ENCODE measurements around the gene SRP72. TPM values are rescaled to one million over a fixed set of nuclear protein-coding genes. Genes with fewer than 3 reads are reported as not detected.
A peak's percentile ranks its signal among the peaks of the same experiment; 100 is the strongest.
"Not testable (repeated sequence)": the region's sequence is repeated elsewhere in the genome, so short reads cannot be mapped to it uniquely, and the experiment has no call there.

Gene SRP72
- polyA plus RNA-seq, 2 donors = 22.6 to 28.8 TPM

- no peaks in the 10 kb centered on the region for H3K9me3 ChIP-seq (ENCODE audit: control insufficient read depth in 2 of 2, insufficient read depth in 1 of 2, low read depth in 1 of 2, low read length in 1 of 2)
- H3K27me3 ChIP-seq (ENCODE audit: control insufficient read depth in 1 of 2, insufficient read depth in 2 of 2, low read length in 2 of 2) = no peaks in the 10 kb centered on the region
- peak within 1 kb of the TSS; percentile 73 to 76 for H3K4me3 ChIP-seq (ENCODE audit: low read depth in 1 of 2, low read length in 2 of 2)
- 0 to 1% methylated on average over 54 to 61 of the region's 61 CpGs for WGBS, 2 donors
- no peaks in the 10 kb centered on the region for H3K36me3 ChIP-seq (ENCODE audit: control insufficient read depth in 2 of 2, insufficient read depth in 2 of 2, low read length in 1 of 2)
- peak within 1 kb of the TSS; percentile 97 for H3K27ac ChIP-seq (ENCODE audit: low read depth in 2 of 2, low read length in 1 of 2)
- peaks cover 0 to 3% of the 10 kb centered on the region in 2 donors for H3K4me1 ChIP-seq (ENCODE audit: control insufficient read depth in 2 of 2, insufficient read depth in 2 of 2, low read length in 1 of 2)
Observed at GRCh38 chr4:56435140-56435926, 32.1 kb upstream of the SRP72 start, which contains the start of gene PPAT. PPAT (minus strand) TSS chr4:56435615; CDS start chr4:56435477, 138 bp downstream.

- Histone ChIP-seq H3K36me3 (ENCODE audit: control insufficient read depth in 2 of 2, insufficient read depth in 2 of 2, low read length in 1 of 2) (no peaks in the 10 kb centered on the region), H3K4me3 (ENCODE audit: low read depth in 1 of 2, low read length in 2 of 2) (no peak overlapping the region), H3K4me1 (ENCODE audit: control insufficient read depth in 2 of 2, insufficient read depth in 2 of 2, low read length in 1 of 2) (peaks cover 0 to under 1% of the 10 kb centered on the region in 2 donors), H3K27ac (ENCODE audit: low read depth in 2 of 2, low read length in 1 of 2) (no peak overlapping the region), H3K9me3 (ENCODE audit: control insufficient read depth in 2 of 2, insufficient read depth in 1 of 2, low read depth in 1 of 2, low read length in 1 of 2) (no peaks in the 10 kb centered on the region), H3K27me3 (ENCODE audit: control insufficient read depth in 1 of 2, insufficient read depth in 2 of 2, low read length in 2 of 2) (no peaks in the 10 kb centered on the region)
- 90 to 94% methylated on average over 2 of the region's 2 CpGs for WGBS, 2 donors
Observed at GRCh38 chr4:56438766-56439165, 28.7 kb upstream of the SRP72 start.

- no peaks in the 10 kb centered on the region for H3K36me3 ChIP-seq (ENCODE audit: control insufficient read depth in 2 of 2, insufficient read depth in 2 of 2, low read length in 1 of 2)
- H3K9me3 ChIP-seq (ENCODE audit: control insufficient read depth in 2 of 2, insufficient read depth in 1 of 2, low read depth in 1 of 2, low read length in 1 of 2) = no peaks in the 10 kb centered on the region
Observed at GRCh38 chr4:56440983-56441382, 26.4 kb upstream of the SRP72 start.

GRCh38 chr4:56444719-56445118, 22.7 kb upstream of the SRP72 start:
- Histone ChIP-seq H3K4me3 (ENCODE audit: low read depth in 1 of 2, low read length in 2 of 2) (no peak overlapping the region), H3K27ac (ENCODE audit: low read depth in 2 of 2, low read length in 1 of 2) (no peak overlapping the region), H3K4me1 (ENCODE audit: control insufficient read depth in 2 of 2, insufficient read depth in 2 of 2, low read length in 1 of 2) (no peaks in the 10 kb centered on the region), H3K27me3 (ENCODE audit: control insufficient read depth in 1 of 2, insufficient read depth in 2 of 2, low read length in 2 of 2) (no peaks in the 10 kb centered on the region), H3K36me3 (ENCODE audit: control insufficient read depth in 2 of 2, insufficient read depth in 2 of 2, low read length in 1 of 2) (no peaks in the 10 kb centered on the region), H3K9me3 (ENCODE audit: control insufficient read depth in 2 of 2, insufficient read depth in 1 of 2, low read depth in 1 of 2, low read length in 1 of 2) (no peaks in the 10 kb centered on the region)
- 87 to 90% methylated on average over 2 of the region's 2 CpGs for WGBS, 2 donors

More at GRCh38 chr4:56440983-56441382, 26.4 kb upstream of the SRP72 start:
- WGBS, 2 donors = 89 to 94% methylated on average over 1 of the region's 1 CpG
- no peaks in the 10 kb centered on the region for H3K27me3 ChIP-seq (ENCODE audit: control insufficient read depth in 1 of 2, insufficient read depth in 2 of 2, low read length in 2 of 2)
- no peak overlapping the region for H3K4me3 ChIP-seq (ENCODE audit: low read depth in 1 of 2, low read length in 2 of 2)
- H3K27ac ChIP-seq (ENCODE audit: low read depth in 2 of 2, low read length in 1 of 2) = no peak overlapping the region
- H3K4me1 ChIP-seq (ENCODE audit: control insufficient read depth in 2 of 2, insufficient read depth in 2 of 2, low read length in 1 of 2) = no peaks in the 10 kb centered on the region

- Histone ChIP-seq H3K27ac (ENCODE audit: low read depth in 2 of 2, low read length in 1 of 2) (no peak overlapping the region), H3K4me3 (ENCODE audit: low read depth in 1 of 2, low read length in 2 of 2) (no peak overlapping the region), H3K9me3 (ENCODE audit: control insufficient read depth in 2 of 2, insufficient read depth in 1 of 2, low read depth in 1 of 2, low read length in 1 of 2) (no peaks in the 10 kb centered on the region), H3K36me3 (ENCODE audit: control insufficient read depth in 2 of 2, insufficient read depth in 2 of 2, low read length in 1 of 2) (no peaks in the 10 kb centered on the region), H3K27me3 (ENCODE audit: control insufficient read depth in 1 of 2, insufficient read depth in 2 of 2, low read length in 2 of 2) (no peaks in the 10 kb centered on the region), H3K4me1 (ENCODE audit: control insufficient read depth in 2 of 2, insufficient read depth in 2 of 2, low read length in 1 of 2) (no peaks in the 10 kb centered on the region)
- 97% methylated on average over 1 of the region's 1 CpG for WGBS, 2 donors
Observed at GRCh38 chr4:56445699-56446098, 21.7 kb upstream of the SRP72 start.

- H3K36me3 ChIP-seq (ENCODE audit: control insufficient read depth in 2 of 2, insufficient read depth in 2 of 2, low read length in 1 of 2) = no peaks in the 10 kb centered on the region
- no peak overlapping the region for H3K27ac ChIP-seq (ENCODE audit: low read depth in 2 of 2, low read length in 1 of 2)
Observed at GRCh38 chr4:56448301-56448700, 19.1 kb upstream of the SRP72 start.

GRCh38 chr4:56449475-56449874, 17.9 kb upstream of the SRP72 start:
- H3K27me3 ChIP-seq (ENCODE audit: control insufficient read depth in 1 of 2, insufficient read depth in 2 of 2, low read length in 2 of 2); H3K9me3 ChIP-seq (ENCODE audit: control insufficient read depth in 2 of 2, insufficient read depth in 1 of 2, low read depth in 1 of 2, low read length in 1 of 2); H3K4me3 ChIP-seq (ENCODE audit: low read depth in 1 of 2, low read length in 2 of 2); H3K4me1 ChIP-seq (ENCODE audit: control insufficient read depth in 2 of 2, insufficient read depth in 2 of 2, low read length in 1 of 2); H3K27ac ChIP-seq (ENCODE audit: low read depth in 2 of 2, low read length in 1 of 2); H3K36me3 ChIP-seq (ENCODE audit: control insufficient read depth in 2 of 2, insufficient read depth in 2 of 2, low read length in 1 of 2): not testable (repeated sequence)
- WGBS, 2 donors = 96 to 98% methylated on average over 4 of the region's 4 CpGs

More at GRCh38 chr4:56448301-56448700, 19.1 kb upstream of the SRP72 start:
- H3K9me3 ChIP-seq (ENCODE audit: control insufficient read depth in 2 of 2, insufficient read depth in 1 of 2, low read depth in 1 of 2, low read length in 1 of 2) = no peaks in the 10 kb centered on the region
- H3K4me1 ChIP-seq (ENCODE audit: control insufficient read depth in 2 of 2, insufficient read depth in 2 of 2, low read length in 1 of 2) = no peaks in the 10 kb centered on the region
- no peaks in the 10 kb centered on the region for H3K27me3 ChIP-seq (ENCODE audit: control insufficient read depth in 1 of 2, insufficient read depth in 2 of 2, low read length in 2 of 2)
- no peak overlapping the region for H3K4me3 ChIP-seq (ENCODE audit: low read depth in 1 of 2, low read length in 2 of 2)

GRCh38 chr4:56450342-56450741, 17.1 kb upstream of the SRP72 start:
- no peak overlapping the region for H3K4me3 ChIP-seq (ENCODE audit: low read depth in 1 of 2, low read length in 2 of 2)
- H3K36me3 ChIP-seq (ENCODE audit: control insufficient read depth in 2 of 2, insufficient read depth in 2 of 2, low read length in 1 of 2) = no peaks in the 10 kb centered on the region
- no peak overlapping the region for H3K27ac ChIP-seq (ENCODE audit: low read depth in 2 of 2, low read length in 1 of 2)
- no peaks in the 10 kb centered on the region for H3K27me3 ChIP-seq (ENCODE audit: control insufficient read depth in 1 of 2, insufficient read depth in 2 of 2, low read length in 2 of 2)
- WGBS, 2 donors = 93 to 95% methylated on average over 1 of the region's 1 CpG
- H3K9me3 ChIP-seq (ENCODE audit: control insufficient read depth in 2 of 2, insufficient read depth in 1 of 2, low read depth in 1 of 2, low read length in 1 of 2) = no peaks in the 10 kb centered on the region
- H3K4me1 ChIP-seq (ENCODE audit: control insufficient read depth in 2 of 2, insufficient read depth in 2 of 2, low read length in 1 of 2) = no peaks in the 10 kb centered on the region

GRCh38 chr4:56460085-56460484, 7.3 kb upstream of the SRP72 start:
- 78 to 84% methylated on average over 3 of the region's 3 CpGs for WGBS, 2 donors
- Histone ChIP-seq H3K4me3 (ENCODE audit: low read depth in 1 of 2, low read length in 2 of 2) (no peak overlapping the region), H3K36me3 (ENCODE audit: control insufficient read depth in 2 of 2, insufficient read depth in 2 of 2, low read length in 1 of 2) (peaks cover 3 to 6% of the 10 kb centered on the region in 2 donors), H3K4me1 (ENCODE audit: control insufficient read depth in 2 of 2, insufficient read depth in 2 of 2, low read length in 1 of 2) (no peaks in the 10 kb centered on the region), H3K27ac (ENCODE audit: low read depth in 2 of 2, low read length in 1 of 2) (no peak overlapping the region), H3K27me3 (ENCODE audit: control insufficient read depth in 1 of 2, insufficient read depth in 2 of 2, low read length in 2 of 2) (no peaks in the 10 kb centered on the region), H3K9me3 (ENCODE audit: control insufficient read depth in 2 of 2, insufficient read depth in 1 of 2, low read depth in 1 of 2, low read length in 1 of 2) (no peaks in the 10 kb centered on the region)

GRCh38 chr4:56462157-56462556, 5.3 kb upstream of the SRP72 start:
- peaks cover 3% of the 10 kb centered on the region in 2 donors for H3K36me3 ChIP-seq (ENCODE audit: control insufficient read depth in 2 of 2, insufficient read depth in 2 of 2, low read length in 1 of 2)
- H3K27ac ChIP-seq (ENCODE audit: low read depth in 2 of 2, low read length in 1 of 2) = no peak overlapping the region
- H3K4me1 ChIP-seq (ENCODE audit: control insufficient read depth in 2 of 2, insufficient read depth in 2 of 2, low read length in 1 of 2) = peaks cover 0 to 7% of the 10 kb centered on the region in 2 donors
- no peaks in the 10 kb centered on the region for H3K9me3 ChIP-seq (ENCODE audit: control insufficient read depth in 2 of 2, insufficient read depth in 1 of 2, low read depth in 1 of 2, low read length in 1 of 2)
- H3K4me3 ChIP-seq (ENCODE audit: low read depth in 1 of 2, low read length in 2 of 2) = no peak overlapping the region
- no peaks in the 10 kb centered on the region for H3K27me3 ChIP-seq (ENCODE audit: control insufficient read depth in 1 of 2, insufficient read depth in 2 of 2, low read length in 2 of 2)
